Esophagus muscularis mucosa (tissue), 4 donors: ENCODE measurements around the gene CUEDC2. TPM values are rescaled to one million over a fixed set of nuclear protein-coding genes. Genes with fewer than 3 reads are reported as not detected.

Experiments used
- DNase-seq: peaks from one replicate; pipeline ENCODE4 v3.0.0-alpha.2; 2017; ENCODE audit errors: extremely low spot score
- H3K27ac ChIP-seq, 4 donors: fragments of 200-600 bp; sonication (generic); replicated peaks in 1 of 4; 1 replicate in 3 of 4; 2 replicates in 1 of 4; pipeline ENCODE4 v1.5.1; 2016 to 2019; ENCODE audit warnings: mild to moderate bottlenecking in 1 of 4
- H3K27me3 ChIP-seq, 4 donors: fragments of 200-600 bp; sonication (generic); one replicate each; pipeline versions ENCODE4 v1.5.1 to v1.6.0; 2016 to 2019
- H3K36me3 ChIP-seq, 4 donors: fragments of 200-600 bp; sonication (generic); one replicate each; pipeline ENCODE4 v1.5.1; 2016 to 2019
- H3K4me1 ChIP-seq, 4 donors: fragments of 200-600 bp; sonication (generic); one replicate each; pipeline ENCODE4 v1.5.1; 2016 to 2019
- H3K4me3 ChIP-seq, 4 donors: fragments of 200-600 bp; sonication (generic); 1 replicate in 2 of 4; 2 replicates in 2 of 4; pipeline ENCODE4 v1.5.1; 2016 to 2019; ENCODE audit warnings: mild to moderate bottlenecking in 4 of 4, moderate library complexity in 1 of 4
- H3K9me3 ChIP-seq, 4 donors: fragments of 200-600 bp; sonication (generic); 1 replicate in 3 of 4; 2 replicates in 1 of 4; pipeline ENCODE4 v1.5.1; 2016 to 2019
- CTCF ChIP-seq, 3 experiments: fragments of 200-600 bp in 2 of 3; fragments of 450-650 bp in 1 of 3; sonication (generic) in 2 of 3; IDR thresholded peaks; one replicate each; pipeline ENCODE4 v1.5.1; 2017 to 2019; ENCODE audit warnings: antibody characterized with exemption in 3 of 3, mild to moderate bottlenecking in 2 of 3, moderate library complexity in 1 of 3
- EP300 ChIP-seq: sonication (generic); formaldehyde crosslinking; IDR thresholded peaks from one replicate; pipeline ENCODE4 v1.6.1; 2017; ENCODE audit warnings: antibody characterized with exemption
- POLR2A ChIP-seq: fragments of 450-650 bp; IDR thresholded peaks from one replicate; pipeline ENCODE4 v1.6.1; 2017; ENCODE audit warnings: antibody characterized with exemption, moderate library complexity, mild to moderate bottlenecking, low read depth
- POLR2AphosphoS5 ChIP-seq, 2 donors: sonication (generic); formaldehyde crosslinking; IDR thresholded peaks; one replicate each; pipeline ENCODE4 v1.6.1; 2017; ENCODE audit warnings: antibody characterized with exemption in 2 of 2
- whole genome bisulfite sequencing: methylation state at CpG from one replicate; pipeline ENCODE4 v1.1.5; 2018; 5-methylcytosine and 5-hydroxymethylcytosine counted together
- intact Hi-C: fragments of 100-400 bp; cut with DNase I; formaldehyde crosslinking; loops from one replicate; pipeline ENCODE4 v1.15.1; 2023
- total RNA-seq, 4 donors: library from RNA; depleted of rRNA; stranded (reverse); fragments of >200 nt; gene quantifications; one replicate each; pipeline versions ENCODE4 v1.1.0 to v1.2.1, GENCODE V29; 2016

Gene CUEDC2
- total RNA-seq, 4 donors from 2014 or later: 61.0 to 92.7 (median 71.2) TPM

- DNase-seq: no peak
- Histone ChIP-seq H3K27me3 (peaks cover 0 to 97% (median 36%) of the 10 kb centered on the region in 4 donors), H3K36me3 (no peaks in the 10 kb centered on the region), H3K9me3 (no peaks in the 10 kb centered on the region), H3K4me1 (peaks cover 11 to 39% (median 34%) of the 10 kb centered on the region in 4 donors), H3K27ac (no peak overlapping the region), H3K4me3 (no peak overlapping the region)
- intact Hi-C loops: no loop called here
- TF ChIP-seq EP300: no peak
- no peak for TF ChIP-seq CTCF (IDR thresholded peaks at IDR 0.05)
- TF ChIP-seq POLR2AphosphoS5 (IDR thresholded peaks at IDR 0.05): no peak
- TF ChIP-seq POLR2A: no peak
- WGBS: no CpG with 5 or more reads among the region's 10 CpGs
These were observed 20.1 kb downstream of the CUEDC2 start for GRCh38 chr10:102412293-102412692.

GRCh38 chr10:102411341-102412255 is 20.8 kb downstream of the CUEDC2 start:
- H3K36me3 ChIP-seq: no peaks in the 10 kb centered on the region
- H3K27me3 ChIP-seq: peaks cover 0 to 91% (median 35%) of the 10 kb centered on the region in 4 donors
- peaks cover 11 to 45% (median 38%) of the 10 kb centered on the region in 4 donors for H3K4me1 ChIP-seq
- no peaks in the 10 kb centered on the region for H3K9me3 ChIP-seq
- H3K4me3 ChIP-seq: no peak overlapping the region
- WGBS: 77% methylated on average over 12 of the region's 14 CpGs
- intact Hi-C loops: no loop called here
- no peak for DNase-seq
- H3K27ac ChIP-seq: no peak overlapping the region
- TF ChIP-seq EP300 (no peak), POLR2AphosphoS5 (IDR thresholded peaks at IDR 0.05) (no peak)

DNA sequence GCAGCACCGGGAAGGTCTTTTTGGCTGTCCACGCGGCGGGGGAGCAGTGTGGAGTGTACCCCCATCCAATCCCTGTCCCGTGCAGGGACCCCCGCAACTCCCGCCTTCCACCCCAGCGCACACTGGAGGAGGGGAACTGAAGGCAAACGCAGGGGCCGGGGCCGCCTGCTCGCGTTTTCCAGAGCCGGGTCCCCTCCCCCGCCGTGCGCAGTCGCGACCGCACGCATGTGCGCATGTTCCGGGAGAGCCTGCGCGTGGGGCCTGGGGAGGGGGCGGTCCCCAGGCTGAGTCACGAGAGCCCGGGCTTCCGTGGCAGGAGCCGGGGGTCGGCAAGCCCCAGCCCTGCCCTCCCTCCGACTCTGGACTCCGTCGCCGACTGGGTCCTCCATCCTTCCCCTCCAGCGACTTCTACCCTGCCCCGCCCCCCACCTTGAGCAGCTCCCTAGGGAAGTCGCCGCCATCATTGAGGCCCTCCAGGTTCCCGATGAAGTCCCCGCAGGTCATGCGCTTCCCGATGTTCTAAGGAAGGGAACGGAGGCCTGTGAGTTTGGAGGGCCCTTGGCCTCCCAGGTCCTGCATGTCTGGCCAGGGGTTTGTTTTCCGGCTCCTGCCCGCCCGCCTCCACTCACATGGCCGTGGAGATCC is 21.8 kb downstream of the CUEDC2 start:
- WGBS: 17% methylated on average over 19 of the region's 48 CpGs
- H3K36me3 ChIP-seq: no peaks in the 10 kb centered on the region
- no peaks in the 10 kb centered on the region for H3K9me3 ChIP-seq
- peaks cover 0 to 80% (median 26%) of the 10 kb centered on the region in 4 donors for H3K27me3 ChIP-seq
- peaks cover 11 to 55% (median 46%) of the 10 kb centered on the region in 4 donors for H3K4me1 ChIP-seq
- no peak for DNase-seq
- H3K27ac ChIP-seq: peak overlapping the region; percentile 85 to 99 (median 90)
- TF ChIP-seq POLR2AphosphoS5 (IDR thresholded peaks at IDR 0.05) (peak; percentile 70 to 72), POLR2A (no peak)
- intact Hi-C loops: no loop called here
- peak overlapping the region; percentile 35 to 61 (median 55) for H3K4me3 ChIP-seq

- DNase-seq: no peak
- TF ChIP-seq EP300 (no peak), POLR2A (no peak), POLR2AphosphoS5 (IDR thresholded peaks at IDR 0.05) (no peak), CTCF (IDR thresholded peaks at IDR 0.05) (no peak)
- Histone ChIP-seq H3K27me3 (peaks cover 0 to 73% (median 22%) of the 10 kb centered on the region in 4 donors), H3K4me3 (peak overlapping the region; percentile 57 to 64 (median 60)), H3K27ac (peak overlapping the region; percentile 85 to 99 (median 90)), H3K9me3 (no peaks in the 10 kb centered on the region), H3K36me3 (peaks cover 0 to 2% (median 0%) of the 10 kb centered on the region in 4 donors), H3K4me1 (peaks cover 11 to 62% (median 53%) of the 10 kb centered on the region in 4 donors)
- intact Hi-C loops: no loop called here
- 26% methylated on average over 19 of the region's 24 CpGs for WGBS
These were observed 22.6 kb downstream of the CUEDC2 start for GRCh38 chr10:102409604-102410428.

DNA sequence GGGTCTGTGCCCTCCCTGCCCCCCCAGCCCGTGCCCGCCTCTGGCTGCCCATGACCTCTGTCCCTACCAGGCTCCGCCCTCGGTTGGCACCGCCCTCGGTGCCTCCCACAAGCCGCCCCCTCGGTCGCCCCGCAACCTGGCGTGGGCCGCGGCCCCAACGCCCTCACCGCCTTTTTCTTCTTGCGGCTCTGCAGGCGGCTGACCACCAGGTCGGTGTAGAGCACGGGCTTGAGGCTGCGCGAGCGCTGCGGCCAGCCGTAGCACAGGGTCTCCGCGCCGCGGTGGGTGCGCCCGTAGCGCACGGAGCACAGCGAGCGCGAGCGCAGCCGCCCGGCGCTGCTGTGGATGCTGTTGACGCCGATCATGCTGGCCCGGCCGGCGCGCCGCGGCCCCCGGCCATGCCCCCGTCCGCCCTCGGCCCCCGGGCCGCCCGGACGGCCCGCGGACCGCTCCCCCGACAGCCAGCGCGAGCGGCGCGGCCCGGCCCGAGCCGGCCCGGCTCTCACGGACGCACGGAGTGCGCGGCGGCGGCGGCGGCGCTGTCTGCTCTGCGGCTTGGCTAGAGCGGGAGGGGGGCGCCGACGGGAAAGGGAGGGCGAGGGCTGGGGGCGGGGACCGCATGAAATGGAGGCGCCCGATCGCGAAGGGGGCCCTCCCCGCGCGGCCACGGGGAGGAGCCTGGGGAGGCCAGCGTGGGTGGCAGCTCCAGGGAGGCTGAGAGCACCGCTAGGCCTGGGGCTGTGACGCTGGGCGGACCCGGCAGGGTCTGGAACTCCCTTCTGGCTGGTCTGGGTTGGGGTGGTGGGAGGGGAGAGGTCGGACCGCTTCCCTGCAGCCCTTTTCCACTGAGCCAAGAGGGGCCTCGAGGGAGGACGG is 23.4 kb downstream of the CUEDC2 start:
- TF ChIP-seq POLR2AphosphoS5 (IDR thresholded peaks at IDR 0.05): peak; percentile 63 to 82
- no peak for TF ChIP-seq CTCF (IDR thresholded peaks at IDR 0.05)
- intact Hi-C loops: no loop called here
- H3K9me3 ChIP-seq: no peaks in the 10 kb centered on the region
- H3K4me3 ChIP-seq: peak overlapping the region; percentile 57 to 64 (median 60)
- WGBS: 0% methylated on average over 6 of the region's 103 CpGs
- H3K4me1 ChIP-seq: peaks cover 11 to 70% (median 57%) of the 10 kb centered on the region in 4 donors
- peaks cover 0 to 64% (median 17%) of the 10 kb centered on the region in 4 donors for H3K27me3 ChIP-seq
- peaks cover 0 to 8% (median 1%) of the 10 kb centered on the region in 4 donors for H3K36me3 ChIP-seq
- DNase-seq: no peak
- peak overlapping the region; percentile 85 to 99 (median 90) for H3K27ac ChIP-seq
